H1 (cell line): ENCODE data around the gene ARHGDIG. TPM values are rescaled to one million over a fixed set of nuclear protein-coding genes. Genes with fewer than 3 reads are reported as not detected.

Experiments
- CTCF ChIA-PET: fragments of 300-600 bp; sonication (Branson Sonifier 250); formaldehyde crosslinking; loops from one replicate; lab custom pipeline; 2021; ENCODE audit not compliant: partially characterized antibody; lab: Charles Lee
- POLR2A ChIA-PET: fragments of 300-600 bp; sonication (Branson Sonifier 250); formaldehyde crosslinking; loops from one replicate; lab custom pipeline; 2021; ENCODE audit warnings: inconsistent platforms; ENCODE audit not compliant: partially characterized antibody; lab: Charles Lee
- DNase-seq, 2 experiments: peaks; one replicate each; pipeline versions ENCODE4 v3.0.0 to v3.0.0-alpha.2; 2010 to 2022; ENCODE audit warnings: low spot score in 2 of 2, low read depth in 1 of 2, mixed read lengths in 1 of 2
- FAIRE-seq: peaks from 2 replicates; lab custom pipeline; 2011; peaks lifted over from hg19 to GRCh38; lab: Jason Lieb, UNC
- H2AFZ ChIP-seq: 2 replicates; pipeline ENCODE4 v1.8.1; 2012; ENCODE audit warnings: low read length, inconsistent platforms
- H2AK5ac ChIP-seq: 2 replicates; pipeline ENCODE4 v1.6.1; 2013; ENCODE audit warnings: low read depth, low read length
- H2BK120ac ChIP-seq: replicated peaks from 2 replicates; pipeline ENCODE3; 2013; ENCODE audit warnings: low read depth, low read length, inconsistent platforms
- H2BK12ac ChIP-seq: 2 replicates; pipeline ENCODE4 v1.6.1; 2013; ENCODE audit warnings: low read depth, low read length
- H2BK15ac ChIP-seq: 2 replicates; pipeline ENCODE4 v1.6.1; 2013; ENCODE audit warnings: low read length
- H2BK20ac ChIP-seq: 2 replicates; pipeline ENCODE4 v1.6.1; 2013; ENCODE audit warnings: low read length
- H2BK5ac ChIP-seq: 2 replicates; pipeline ENCODE4 v1.6.1; 2013; ENCODE audit warnings: low read depth, low read length
- H3K14ac ChIP-seq: 2 replicates; pipeline ENCODE4 v1.6.1; 2013; ENCODE audit warnings: inconsistent platforms; ENCODE audit not compliant: insufficient read length
- H3K18ac ChIP-seq: 2 replicates; pipeline ENCODE4 v1.6.1; 2013; ENCODE audit warnings: low read length; ENCODE audit errors: extremely low read depth
- H3K23ac ChIP-seq: 2 replicates; pipeline ENCODE4 v1.6.1; 2013; ENCODE audit warnings: inconsistent platforms; ENCODE audit not compliant: insufficient read length
- H3K23me2 ChIP-seq: 2 replicates; pipeline ENCODE4 v1.6.1; 2013; ENCODE audit warnings: low read depth, low read length
- H3K27ac ChIP-seq: 2 replicates; pipeline ENCODE4 v1.6.1; 2011; ENCODE audit warnings: low read depth, low read length, inconsistent platforms
- H3K27me3 ChIP-seq, 4 experiments: replicated peaks in 1 of 4; 1 replicate in 1 of 4; 2 replicates in 3 of 4; pipeline versions ENCODE4 v1.6.1 to v1.8.1; 2011 to 2013; ENCODE audit warnings: low read length in 3 of 4, mild to moderate bottlenecking in 3 of 4, inconsistent platforms in 2 of 4, mixed read lengths in 2 of 4, moderate library complexity in 1 of 4; ENCODE audit not compliant: control insufficient read depth in 3 of 4, insufficient read depth in 3 of 4; ENCODE audit errors: extremely low read depth in 1 of 4
- H3K36me3 ChIP-seq, 4 experiments: 2 replicates each; pipeline versions ENCODE4 v1.6.1 to v1.8.1; 2011 to 2013; ENCODE audit warnings: mild to moderate bottlenecking in 4 of 4, low read length in 3 of 4, moderate library complexity in 2 of 4, control low read depth in 1 of 4, inconsistent platforms in 1 of 4; ENCODE audit not compliant: insufficient read depth in 4 of 4, control insufficient read depth in 2 of 4
- H3K4ac ChIP-seq: replicated peaks from 2 replicates; pipeline ENCODE3; 2013; ENCODE audit warnings: low read length, low read depth, mixed read lengths, inconsistent platforms; ENCODE audit not compliant: insufficient read length
- H3K4me1 ChIP-seq, 4 experiments: replicated peaks in 1 of 4; 1 replicate in 1 of 4; 2 replicates in 3 of 4; pipeline versions ENCODE4 v1.6.1 to v1.8.1; 2011 to 2013; ENCODE audit warnings: low read length in 3 of 4, inconsistent platforms in 2 of 4, mixed read lengths in 1 of 4; ENCODE audit not compliant: insufficient read depth in 4 of 4, control insufficient read depth in 3 of 4
- H3K4me2 ChIP-seq, 2 experiments: 2 replicates each; pipeline versions ENCODE4 v1.6.1 to v1.8.1; 2011 to 2013; ENCODE audit warnings: low read depth in 2 of 2, low read length in 2 of 2, control low read depth in 1 of 2, inconsistent platforms in 1 of 2, mild to moderate bottlenecking in 1 of 2; ENCODE audit not compliant: insufficient read depth in 1 of 2
- H3K4me3 ChIP-seq, 4 experiments: fragments of 200-600, 300-600 bp in 1 of 4; sonication (generic), shearing (Covaris generic), sonication (Bioruptor Twin) in 1 of 4; 2 replicates each; pipeline versions ENCODE4 v1.5.1 to v1.8.1; 2011 to 2016; ENCODE audit warnings: low read length in 4 of 4, low read depth in 3 of 4, control low read depth in 2 of 4, inconsistent platforms in 2 of 4, mild to moderate bottlenecking in 2 of 4, mixed read lengths in 1 of 4, moderate library complexity in 1 of 4; ENCODE audit not compliant: insufficient read depth in 2 of 4; ENCODE audit errors: extremely low read depth in 1 of 4
- H3K56ac ChIP-seq: replicated peaks from 2 replicates; pipeline ENCODE3; 2013; ENCODE audit warnings: low read depth, mild to moderate bottlenecking, mixed read lengths, low read length, inconsistent platforms; ENCODE audit not compliant: insufficient read length
- H3K79me1 ChIP-seq: 2 replicates; pipeline ENCODE4 v1.6.1; 2013; ENCODE audit warnings: low read depth, low read length, control low read depth
- H3K79me2 ChIP-seq, 2 experiments: 2 replicates each; pipeline versions ENCODE4 v1.6.1 to v1.8.1; 2012 to 2013; ENCODE audit warnings: low read length in 2 of 2, mild to moderate bottlenecking in 2 of 2, inconsistent platforms in 1 of 2; ENCODE audit not compliant: insufficient read depth in 2 of 2, control insufficient read depth in 1 of 2
- H3K9ac ChIP-seq, 4 experiments: replicated peaks in 1 of 4; 1 replicate in 1 of 4; 2 replicates in 3 of 4; pipeline versions ENCODE4 v1.6.1 to v1.8.1; 2011 to 2013; ENCODE audit warnings: low read depth in 3 of 4, low read length in 3 of 4, control low read depth in 2 of 4, mild to moderate bottlenecking in 2 of 4, moderate library complexity in 2 of 4, inconsistent platforms in 1 of 4; ENCODE audit errors: extremely low read depth in 1 of 4
- H3K9me3 ChIP-seq, 2 experiments: 2 replicates each; pipeline versions ENCODE4 v1.6.1 to v1.8.1; 2012 to 2013; ENCODE audit warnings: mild to moderate bottlenecking in 2 of 2, moderate library complexity in 2 of 2, control low read depth in 1 of 2, inconsistent platforms in 1 of 2, low read depth in 1 of 2, low read length in 1 of 2, mixed read lengths in 1 of 2; ENCODE audit not compliant: insufficient read depth in 2 of 2
- H4K20me1 ChIP-seq, 2 experiments: replicated peaks in 1 of 2; 2 replicates each; pipeline versions ENCODE3 to v1.8.1; 2011 to 2013; ENCODE audit warnings: inconsistent platforms in 2 of 2, low read length in 2 of 2, mild to moderate bottlenecking in 1 of 2; ENCODE audit not compliant: insufficient read depth in 2 of 2, control insufficient read depth in 1 of 2
- H4K5ac ChIP-seq: 2 replicates; pipeline ENCODE4 v1.6.1; 2013; ENCODE audit warnings: low read length, low read depth, mixed read lengths, inconsistent platforms; ENCODE audit not compliant: insufficient read length
- H4K8ac ChIP-seq: 2 replicates; pipeline ENCODE4 v1.8.0; 2013; ENCODE audit warnings: mild to moderate bottlenecking, moderate library complexity, low read length, inconsistent platforms; ENCODE audit not compliant: insufficient read depth; ENCODE audit errors: extremely low read depth
- H4K91ac ChIP-seq: replicated peaks from 2 replicates; pipeline ENCODE3; 2013; ENCODE audit warnings: low read length, mixed read lengths, inconsistent platforms; ENCODE audit not compliant: insufficient read length
- WGBS, 2 experiments: shearing (Covaris generic) in 1 of 2; methylation state at CpG; one replicate each; pipeline versions ENCODE4 v1.1.6 to v1.1.7; 2013 to 2015; ENCODE audit warnings: low lambda C conversion rate in 2 of 2, mixed read lengths in 2 of 2, inconsistent platforms in 1 of 2, low coverage in 1 of 2, missing lambda C conversion rate in 1 of 2; ENCODE audit not compliant: insufficient replicate concordance in 2 of 2, insufficient coverage in 1 of 2, insufficient read length in 1 of 2; ENCODE audit errors: extremely low coverage in 1 of 2, missing lambda C conversion rate in 1 of 2; 5-methylcytosine and 5-hydroxymethylcytosine counted together
- polyA plus RNA-seq, 7 experiments: library from polyadenylated mRNA; depleted of rRNA in 3 of 7; stranded (reverse) in 5 of 7; unstranded in 2 of 7; fragments of >200 nt in 5 of 7; fragments of 200-250 nt in 2 of 7; gene quantifications; 1 replicate in 5 of 7; 2 replicates in 1 of 7; 4 replicates in 1 of 7; pipeline versions ENCODE4 v1.2.1 to v1.2.3, GENCODE V29; 2011 to 2013; ENCODE audit warnings: missing spikeins in 2 of 7, mixed read lengths in 2 of 7
- total RNA-seq: library from RNA; stranded (reverse); fragmentation: NEBNext Ultra II Directional; extraction: Animal tissue kit (Norgen Biotek cat#: 25700); gene quantifications from 2 replicates; pipeline ENCODE4 v1.2.1, GENCODE V29; 2021
- TF ChIP-seq, protein P1 (sequence below): IDR thresholded peaks from 2 replicates; pipeline ENCODE4 v1.6.1; 2012; ENCODE audit warnings: inconsistent platforms

The ARHGDIG gene
- total and polyA plus RNA-seq, 2 of the 8 experiments (the other 6 are each of a cell fraction or from before 2014, with no cell fraction given): 1.2 to 2.9 TPM

DNA sequence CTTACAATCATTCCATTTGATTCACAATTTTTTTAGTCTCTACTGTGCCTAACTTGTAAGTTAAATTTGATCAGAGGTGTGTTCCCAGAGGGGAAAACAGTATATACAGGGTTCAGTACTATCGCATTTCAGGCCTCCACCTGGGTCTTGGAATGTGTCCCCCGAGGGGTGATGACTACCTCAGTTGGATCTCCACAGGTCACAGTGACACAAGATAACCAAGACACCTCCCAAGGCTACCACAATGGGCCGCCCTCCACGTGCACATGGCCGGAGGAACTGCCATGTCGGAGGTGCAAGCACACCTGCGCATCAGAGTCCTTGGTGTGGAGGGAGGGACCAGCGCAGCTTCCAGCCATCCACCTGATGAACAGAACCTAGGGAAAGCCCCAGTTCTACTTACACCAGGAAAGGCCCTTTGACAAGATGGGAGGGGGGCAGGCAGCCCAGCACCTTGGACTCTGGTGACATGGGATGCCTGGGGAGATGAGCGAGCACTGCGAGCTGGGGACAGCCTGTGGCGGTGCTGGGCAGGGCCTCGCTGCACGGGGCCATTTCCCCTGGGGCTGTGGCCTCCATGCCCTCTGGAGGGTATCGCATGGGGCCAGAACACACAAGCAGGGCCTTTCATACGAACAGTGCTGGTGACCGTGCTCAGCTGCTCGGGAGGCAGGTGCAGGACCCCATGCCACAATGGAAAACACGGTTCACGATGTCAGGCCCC lies 36.5 kb downstream of the ARHGDIG start:
- no peak for FAIRE-seq
- Histone ChIP-seq H4K5ac (no peak overlapping the region), H3K18ac (no peak overlapping the region), H3K79me2 (peaks cover 0 to 55% of the 10 kb centered on the region in 2 experiments; a peak in 2 of 4 replicates), H2AFZ (no peak overlapping the region), H3K27me3 (no peaks in the 10 kb centered on the region), H2BK15ac (no peak overlapping the region), H3K56ac (no peak overlapping the region), H2AK5ac (no peak overlapping the region), H3K23me2 (no peaks in the 10 kb centered on the region), H4K91ac (no peak overlapping the region), H2BK5ac (no peak overlapping the region), H3K4me2 (no peak overlapping the region), H2BK20ac (no peak overlapping the region), H3K9ac (no peak overlapping the region), H3K9me3 (no peaks in the 10 kb centered on the region), H3K36me3 (peaks cover 1 to 10% (median 7%) of the 10 kb centered on the region in 4 experiments; a peak in 6 of 8 replicates), H3K79me1 (peaks cover 28% of the 10 kb centered on the region), H4K8ac (0 out of 2 replicates have a peak overlapping the region, but pooled peaks have one; percentile 69), H3K14ac (no peak overlapping the region), H3K23ac (no peak overlapping the region), H2BK120ac (no peak overlapping the region), H3K27ac (no peak overlapping the region), H4K20me1 (peaks cover 20 to 35% of the 10 kb centered on the region in 2 experiments), H2BK12ac (no peak overlapping the region), H3K4me3 (no peak overlapping the region), H3K4me1 (peaks cover 0 to 11% (median 8%) of the 10 kb centered on the region in 4 experiments; a peak in 6 of 7 replicates), H3K4ac (no peak overlapping the region)
- ChIA-PET POLR2A (interaction anchor here (0.7 to 1.2 kb wide), 2 partner anchors 33 to 81 kb away, joined by 3 to 5 read pairs; no protein-coding TSS in a partner anchor), CTCF (interaction anchor here (1.0 to 5.2 kb wide), 6 partner anchors 8 to 89 kb away, joined by 3 to 46 read pairs (median 4); no protein-coding TSS in a partner anchor)
- 92% methylated on average over 19 of the region's 19 CpGs; no CpG with 5 or more reads in 1 of the 2 experiments for WGBS, 2 experiments
- no peak for DNase-seq
- TF ChIP-seq, protein P1, sequence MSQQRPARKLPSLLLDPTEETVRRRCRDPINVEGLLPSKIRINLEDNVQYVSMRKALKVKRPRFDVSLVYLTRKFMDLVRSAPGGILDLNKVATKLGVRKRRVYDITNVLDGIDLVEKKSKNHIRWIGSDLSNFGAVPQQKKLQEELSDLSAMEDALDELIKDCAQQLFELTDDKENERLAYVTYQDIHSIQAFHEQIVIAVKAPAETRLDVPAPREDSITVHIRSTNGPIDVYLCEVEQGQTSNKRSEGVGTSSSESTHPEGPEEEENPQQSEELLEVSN: no peak
